Liver (tissue), 9 donors: ENCODE data around the gene TMEM116. TPM values are rescaled to one million over a fixed set of nuclear protein-coding genes. Genes with fewer than 3 reads are reported as not detected.

Experiments used
- DNase-seq: peaks from one replicate; pipeline ENCODE4 v3.0.0-alpha.2; 2017; ENCODE audit warnings: low spot score
- H3K27ac ChIP-seq, 2 donors: one replicate each; pipeline ENCODE4 v1.7.0; 2013; ENCODE audit warnings: inconsistent platforms in 2 of 2, low read length in 2 of 2, control low read depth in 1 of 2, low read depth in 1 of 2, mild to moderate bottlenecking in 1 of 2
- H3K27me3 ChIP-seq, 4 donors: one replicate each; pipeline versions ENCODE4 v1.6.1 to v1.7.0; 2013; ENCODE audit warnings: low read length in 3 of 4, inconsistent platforms in 1 of 4, mild to moderate bottlenecking in 1 of 4, moderate library complexity in 1 of 4; ENCODE audit not compliant: control insufficient read depth in 4 of 4, insufficient read depth in 4 of 4
- H3K36me3 ChIP-seq, 4 donors: one replicate each; pipeline versions ENCODE4 v1.6.1 to v1.7.0; 2013; ENCODE audit warnings: low read length in 3 of 4, mild to moderate bottlenecking in 3 of 4, low read depth in 1 of 4, moderate library complexity in 1 of 4; ENCODE audit not compliant: control insufficient read depth in 4 of 4, insufficient read depth in 3 of 4
- H3K4me1 ChIP-seq, 4 donors: one replicate each; pipeline versions ENCODE4 v1.6.1 to v1.7.0; 2013; ENCODE audit warnings: low read length in 3 of 4, mild to moderate bottlenecking in 3 of 4, moderate library complexity in 1 of 4; ENCODE audit not compliant: control insufficient read depth in 4 of 4, insufficient read depth in 4 of 4
- H3K4me3 ChIP-seq, 3 donors: one replicate each; pipeline versions ENCODE4 v1.6.1 to v1.7.0; 2013; ENCODE audit warnings: low read length in 3 of 3, control low read depth in 1 of 3, low read depth in 1 of 3, mild to moderate bottlenecking in 1 of 3
- H3K9ac ChIP-seq, 2 donors: one replicate each; pipeline ENCODE4 v1.7.0; 2013; ENCODE audit warnings: low read length in 2 of 2, mild to moderate bottlenecking in 2 of 2, moderate library complexity in 2 of 2, control low read depth in 1 of 2, low read depth in 1 of 2
- H3K9me3 ChIP-seq, 4 donors: one replicate each; pipeline versions ENCODE4 v1.6.1 to v1.7.0; 2013; ENCODE audit warnings: low read length in 3 of 4; ENCODE audit not compliant: control insufficient read depth in 4 of 4
- EGR1 ChIP-seq, 2 donors: IDR thresholded peaks; 2 replicates each; pipeline ENCODE4 v1.6.1; 2016 to 2018; ENCODE audit warnings: antibody characterized with exemption in 2 of 2, low read depth in 2 of 2
- FOXA1 ChIP-seq: IDR thresholded peaks from 2 replicates; pipeline ENCODE4 v1.6.1; 2016; ENCODE audit warnings: antibody characterized with exemption
- FOXA2 ChIP-seq: IDR thresholded peaks from 2 replicates; pipeline ENCODE4 v1.6.1; 2016; ENCODE audit warnings: antibody characterized with exemption
- GABPA ChIP-seq, 2 donors: IDR thresholded peaks in 1 of 2; conservative IDR thresholded peaks in 1 of 2; 2 replicates each; pipeline ENCODE4 v1.6.1; 2016; ENCODE audit warnings: antibody characterized with exemption in 2 of 2, mild to moderate bottlenecking in 1 of 2, moderate library complexity in 1 of 2
- HNF4A ChIP-seq, 2 donors: conservative IDR thresholded peaks; 2 replicates each; pipeline ENCODE4 v1.6.1; 2016; ENCODE audit warnings: antibody characterized with exemption in 2 of 2, mild to moderate bottlenecking in 2 of 2
- NR2F2 ChIP-seq: IDR thresholded peaks from 2 replicates; pipeline ENCODE4 v1.6.1; 2016; ENCODE audit warnings: antibody characterized with exemption
- RAD21 ChIP-seq, 2 donors: IDR thresholded peaks; 2 replicates each; pipeline ENCODE4 v1.6.1; 2016; ENCODE audit warnings: antibody characterized with exemption in 2 of 2, mild to moderate bottlenecking in 2 of 2
- RXRA ChIP-seq, 2 donors: IDR thresholded peaks; 2 replicates each; pipeline ENCODE4 v1.6.1; 2017 to 2018; ENCODE audit warnings: antibody characterized with exemption in 2 of 2, mild to moderate bottlenecking in 1 of 2
- SP1 ChIP-seq: IDR thresholded peaks from 2 replicates; pipeline ENCODE4 v1.6.1; 2018; ENCODE audit warnings: antibody characterized with exemption, mild to moderate bottlenecking
- TAF1 ChIP-seq: conservative IDR thresholded peaks from 2 replicates; pipeline ENCODE4 v1.6.1; 2016; ENCODE audit warnings: antibody characterized with exemption, mild to moderate bottlenecking
- YY1 ChIP-seq: IDR thresholded peaks from 2 replicates; pipeline ENCODE4 v1.6.1; 2016; ENCODE audit warnings: antibody characterized with exemption, mild to moderate bottlenecking
- WGBS: extraction: QIAGEN DNeasy Blood & Tissue Kit; methylation state at CpG from one replicate; pipeline ENCODE4 v1.1.7; 2013; 5-methylcytosine and 5-hydroxymethylcytosine counted together
- polyA plus RNA-seq, 2 donors: library from polyadenylated mRNA; stranded (reverse) in 1 of 2; unstranded in 1 of 2; fragments of 200-250 nt in 1 of 2; fragments of >200 nt in 1 of 2; fragmentation: Nextera tagmentation in 1 of 2; extraction: Ambion mirVana in 1 of 2; gene quantifications; one replicate each; pipeline versions ENCODE4 v1.2.1 to v1.2.3, GENCODE V29; 2013 to 2015
- total RNA-seq, 2 donors: library from RNA; depleted of rRNA; stranded (reverse); fragments of >200 nt; gene quantifications; one replicate each; pipeline ENCODE4 v1.2.3, GENCODE V29; 2014
- TF ChIP-seq, protein P1 (sequence below): IDR thresholded peaks from 2 replicates; pipeline ENCODE4 v1.6.1; 2016; ENCODE audit warnings: antibody characterized with exemption, mild to moderate bottlenecking
- TF ChIP-seq, protein P2 (sequence below): IDR thresholded peaks from 2 replicates; pipeline ENCODE4 v1.6.1; 2016; ENCODE audit warnings: antibody characterized with exemption
- TF ChIP-seq, protein P3 (sequence below): IDR thresholded peaks from 2 replicates; pipeline ENCODE4 v1.6.1; 2016; ENCODE audit warnings: antibody characterized with exemption
- TF ChIP-seq, protein P4 (sequence below): fragments of 150-350 bp; IDR thresholded peaks from 2 replicates; pipeline ENCODE4 v1.5.1; 2017; ENCODE audit warnings: improper control_type of control experiment, low read depth, low read length; ENCODE audit not compliant: missing input control
- donor health status: healthy.
- donor health status: healthy.
- donor health status: healthy.
- donor health status: healthy.
- donor health status: healthy.

Gene TMEM116
- total and polyA plus RNA-seq, 4 donors, result 4.9 to 11.6 (median 6.6) TPM

DNA sequence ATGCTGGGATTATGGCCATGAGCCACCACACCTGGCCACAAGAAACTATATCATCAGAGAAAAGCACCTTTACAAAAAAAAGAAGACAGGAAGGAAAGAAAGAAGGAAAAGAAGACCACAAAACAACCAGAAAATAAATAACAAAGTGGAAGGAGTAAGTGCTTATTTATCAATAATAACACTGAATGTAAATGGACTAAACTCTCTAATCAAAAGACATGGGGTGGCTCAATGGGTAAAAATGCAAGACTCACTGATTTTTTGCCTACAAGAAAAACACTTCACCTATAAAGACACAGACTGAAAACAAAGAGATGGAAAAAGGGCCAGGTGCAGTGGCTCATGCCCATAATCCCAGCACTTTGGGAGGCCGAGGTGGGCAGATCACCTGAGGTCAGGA lies 105.2 kb downstream of the TMEM116 start:
- Histone ChIP-seq H3K27me3 (no peaks in the 10 kb centered on the region), H3K9me3 (no peaks in the 10 kb centered on the region), H3K9ac (no peak overlapping the region), H3K4me3 (no peak overlapping the region), H3K4me1 (no peaks in the 10 kb centered on the region), H3K27ac (no peak overlapping the region), H3K36me3 (peaks cover 0 to 5% (median 0%) of the 10 kb centered on the region in 4 donors)
- WGBS, result 94% methylated on average over 1 of the region's 1 CpG
- DNase-seq, result no peak
- TF ChIP-seq RXRA (IDR thresholded peaks at IDR 0.05) (no peak), RAD21 (IDR thresholded peaks at IDR 0.05) (no peak), NR2F2 (no peak), TAF1 (no peak)
- TF ChIP-seq, protein P1, sequence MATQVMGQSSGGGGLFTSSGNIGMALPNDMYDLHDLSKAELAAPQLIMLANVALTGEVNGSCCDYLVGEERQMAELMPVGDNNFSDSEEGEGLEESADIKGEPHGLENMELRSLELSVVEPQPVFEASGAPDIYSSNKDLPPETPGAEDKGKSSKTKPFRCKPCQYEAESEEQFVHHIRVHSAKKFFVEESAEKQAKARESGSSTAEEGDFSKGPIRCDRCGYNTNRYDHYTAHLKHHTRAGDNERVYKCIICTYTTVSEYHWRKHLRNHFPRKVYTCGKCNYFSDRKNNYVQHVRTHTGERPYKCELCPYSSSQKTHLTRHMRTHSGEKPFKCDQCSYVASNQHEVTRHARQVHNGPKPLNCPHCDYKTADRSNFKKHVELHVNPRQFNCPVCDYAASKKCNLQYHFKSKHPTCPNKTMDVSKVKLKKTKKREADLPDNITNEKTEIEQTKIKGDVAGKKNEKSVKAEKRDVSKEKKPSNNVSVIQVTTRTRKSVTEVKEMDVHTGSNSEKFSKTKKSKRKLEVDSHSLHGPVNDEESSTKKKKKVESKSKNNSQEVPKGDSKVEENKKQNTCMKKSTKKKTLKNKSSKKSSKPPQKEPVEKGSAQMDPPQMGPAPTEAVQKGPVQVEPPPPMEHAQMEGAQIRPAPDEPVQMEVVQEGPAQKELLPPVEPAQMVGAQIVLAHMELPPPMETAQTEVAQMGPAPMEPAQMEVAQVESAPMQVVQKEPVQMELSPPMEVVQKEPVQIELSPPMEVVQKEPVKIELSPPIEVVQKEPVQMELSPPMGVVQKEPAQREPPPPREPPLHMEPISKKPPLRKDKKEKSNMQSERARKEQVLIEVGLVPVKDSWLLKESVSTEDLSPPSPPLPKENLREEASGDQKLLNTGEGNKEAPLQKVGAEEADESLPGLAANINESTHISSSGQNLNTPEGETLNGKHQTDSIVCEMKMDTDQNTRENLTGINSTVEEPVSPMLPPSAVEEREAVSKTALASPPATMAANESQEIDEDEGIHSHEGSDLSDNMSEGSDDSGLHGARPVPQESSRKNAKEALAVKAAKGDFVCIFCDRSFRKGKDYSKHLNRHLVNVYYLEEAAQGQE, result no peak
- TF ChIP-seq, protein P2, sequence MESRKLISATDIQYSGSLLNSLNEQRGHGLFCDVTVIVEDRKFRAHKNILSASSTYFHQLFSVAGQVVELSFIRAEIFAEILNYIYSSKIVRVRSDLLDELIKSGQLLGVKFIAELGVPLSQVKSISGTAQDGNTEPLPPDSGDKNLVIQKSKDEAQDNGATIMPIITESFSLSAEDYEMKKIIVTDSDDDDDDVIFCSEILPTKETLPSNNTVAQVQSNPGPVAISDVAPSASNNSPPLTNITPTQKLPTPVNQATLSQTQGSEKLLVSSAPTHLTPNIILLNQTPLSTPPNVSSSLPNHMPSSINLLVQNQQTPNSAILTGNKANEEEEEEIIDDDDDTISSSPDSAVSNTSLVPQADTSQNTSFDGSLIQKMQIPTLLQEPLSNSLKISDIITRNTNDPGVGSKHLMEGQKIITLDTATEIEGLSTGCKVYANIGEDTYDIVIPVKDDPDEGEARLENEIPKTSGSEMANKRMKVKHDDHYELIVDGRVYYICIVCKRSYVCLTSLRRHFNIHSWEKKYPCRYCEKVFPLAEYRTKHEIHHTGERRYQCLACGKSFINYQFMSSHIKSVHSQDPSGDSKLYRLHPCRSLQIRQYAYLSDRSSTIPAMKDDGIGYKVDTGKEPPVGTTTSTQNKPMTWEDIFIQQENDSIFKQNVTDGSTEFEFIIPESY, result no peak

DNA sequence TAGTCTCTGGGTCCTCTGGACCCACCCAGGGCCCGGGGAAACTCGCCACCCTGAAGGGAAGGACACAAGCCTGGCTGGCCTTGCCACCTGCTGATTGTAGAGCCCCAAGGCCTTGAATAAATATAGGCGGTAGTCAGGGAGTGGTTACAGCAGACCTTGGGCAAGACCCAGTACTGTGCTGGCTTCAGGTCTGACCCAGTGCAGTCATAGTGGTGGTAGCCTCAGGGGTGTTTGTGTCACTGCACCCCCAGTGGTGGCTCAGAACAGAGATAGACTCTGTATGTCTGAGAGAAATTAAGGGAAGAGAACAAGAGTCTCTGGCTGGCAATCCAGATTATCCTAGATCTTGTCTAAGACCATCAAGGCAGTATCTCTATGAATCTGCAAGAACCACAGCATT lies 107.5 kb downstream of the TMEM116 start:
- Histone ChIP-seq H3K36me3 (peaks cover 0 to 5% (median under 1%) of the 10 kb centered on the region in 4 donors), H3K27ac (no peak overlapping the region), H3K9me3 (no peaks in the 10 kb centered on the region), H3K9ac (no peak overlapping the region), H3K4me3 (no peak overlapping the region), H3K27me3 (no peaks in the 10 kb centered on the region), H3K4me1 (no peaks in the 10 kb centered on the region)
- TF ChIP-seq FOXA1 (no peak), FOXA2 (no peak), EGR1 (IDR thresholded peaks at IDR 0.05; ENCODE audit: low read depth in 2 of 2) (no peak), RAD21 (IDR thresholded peaks at IDR 0.05) (no peak), TAF1 (no peak), GABPA (IDR thresholded peaks at IDR 0.05 in 1 of 2, conservative IDR thresholded peaks at IDR 0.05 in 1 of 2) (no peak), HNF4A (conservative IDR thresholded peaks at IDR 0.05) (no peak)
- TF ChIP-seq, protein P3, sequence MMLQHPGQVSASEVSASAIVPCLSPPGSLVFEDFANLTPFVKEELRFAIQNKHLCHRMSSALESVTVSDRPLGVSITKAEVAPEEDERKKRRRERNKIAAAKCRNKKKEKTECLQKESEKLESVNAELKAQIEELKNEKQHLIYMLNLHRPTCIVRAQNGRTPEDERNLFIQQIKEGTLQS, result no peak
- 97% methylated on average over 3 of the region's 3 CpGs for WGBS
- no peak for DNase-seq

DNA sequence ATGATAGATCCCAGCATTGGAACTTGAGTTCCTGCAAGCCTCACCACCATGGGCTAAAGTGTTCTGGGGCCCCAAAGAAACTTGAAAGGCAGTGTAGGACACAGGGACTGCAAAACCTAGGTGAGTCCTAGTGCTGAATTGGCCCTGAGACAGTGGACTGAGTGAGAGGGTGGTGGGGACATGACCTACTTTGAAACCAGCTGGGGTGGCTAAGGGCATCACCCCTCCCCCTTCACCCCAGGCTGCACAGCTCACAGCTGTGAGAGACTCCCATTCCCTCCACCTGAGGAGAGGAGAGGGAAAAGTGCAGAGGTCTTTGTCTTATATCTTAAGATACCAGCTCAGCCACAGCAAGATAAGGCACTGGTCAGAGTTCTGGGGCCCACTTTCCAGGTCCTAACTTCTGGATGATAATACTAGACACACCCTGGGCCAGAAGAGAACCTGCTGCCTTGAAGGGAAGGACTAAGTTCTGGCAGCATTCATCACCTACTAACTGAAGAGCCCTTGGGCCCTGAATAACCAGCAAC lies 108.5 kb downstream of the TMEM116 start:
- Histone ChIP-seq H3K9me3 (no peaks in the 10 kb centered on the region), H3K27me3 (no peaks in the 10 kb centered on the region), H3K9ac (no peak overlapping the region), H3K27ac (no peak overlapping the region), H3K4me3 (no peak overlapping the region), H3K4me1 (no peaks in the 10 kb centered on the region), H3K36me3 (peaks cover 0 to 7% (median under 1%) of the 10 kb centered on the region in 4 donors)
- DNase-seq, result no peak
- TF ChIP-seq FOXA2 (no peak), YY1 (no peak), SP1 (no peak)
- TF ChIP-seq, protein P1, result no peak
- TF ChIP-seq, protein P4, sequence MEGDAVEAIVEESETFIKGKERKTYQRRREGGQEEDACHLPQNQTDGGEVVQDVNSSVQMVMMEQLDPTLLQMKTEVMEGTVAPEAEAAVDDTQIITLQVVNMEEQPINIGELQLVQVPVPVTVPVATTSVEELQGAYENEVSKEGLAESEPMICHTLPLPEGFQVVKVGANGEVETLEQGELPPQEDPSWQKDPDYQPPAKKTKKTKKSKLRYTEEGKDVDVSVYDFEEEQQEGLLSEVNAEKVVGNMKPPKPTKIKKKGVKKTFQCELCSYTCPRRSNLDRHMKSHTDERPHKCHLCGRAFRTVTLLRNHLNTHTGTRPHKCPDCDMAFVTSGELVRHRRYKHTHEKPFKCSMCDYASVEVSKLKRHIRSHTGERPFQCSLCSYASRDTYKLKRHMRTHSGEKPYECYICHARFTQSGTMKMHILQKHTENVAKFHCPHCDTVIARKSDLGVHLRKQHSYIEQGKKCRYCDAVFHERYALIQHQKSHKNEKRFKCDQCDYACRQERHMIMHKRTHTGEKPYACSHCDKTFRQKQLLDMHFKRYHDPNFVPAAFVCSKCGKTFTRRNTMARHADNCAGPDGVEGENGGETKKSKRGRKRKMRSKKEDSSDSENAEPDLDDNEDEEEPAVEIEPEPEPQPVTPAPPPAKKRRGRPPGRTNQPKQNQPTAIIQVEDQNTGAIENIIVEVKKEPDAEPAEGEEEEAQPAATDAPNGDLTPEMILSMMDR, result no peak
